Measurements from ENCODE around the gene ARHGAP25. TPM values are rescaled to one million over a fixed set of nuclear protein-coding genes. Genes with fewer than 3 reads are reported as not detected.

ARHGAP25 gene
- total RNA-seq, 4 donors from 2014 or later: 2.2 to 11.6 (median 7.2) TPM

DNA sequence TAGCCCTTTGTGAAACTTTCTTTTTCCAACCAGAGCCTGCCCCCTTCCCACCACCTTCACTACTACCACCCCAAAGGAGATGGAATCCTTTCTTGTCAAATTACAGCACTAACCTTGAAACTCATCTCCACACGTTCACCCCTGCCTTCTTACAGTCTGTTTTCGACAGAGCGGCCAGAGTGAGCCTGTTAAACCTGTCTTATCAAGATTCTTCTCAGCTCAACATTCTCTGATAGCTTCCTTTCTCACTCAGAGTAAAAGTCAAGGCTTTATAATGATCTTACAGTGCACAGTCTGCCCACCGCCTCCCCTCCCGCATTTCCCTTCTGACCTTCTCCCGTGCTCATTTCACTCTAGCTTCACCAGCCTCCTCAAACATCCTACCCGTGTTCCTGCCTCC is 56.0 kb downstream of the ARHGAP25 start:
- no peaks in the 10 kb centered on the region for H3K9me3 ChIP-seq
- H3K4me1 ChIP-seq: no peaks in the 10 kb centered on the region
- no peak for TF ChIP-seq EP300 (IDR thresholded peaks at IDR 0.05; ENCODE audit: low read depth)
- TF ChIP-seq, protein P1, sequence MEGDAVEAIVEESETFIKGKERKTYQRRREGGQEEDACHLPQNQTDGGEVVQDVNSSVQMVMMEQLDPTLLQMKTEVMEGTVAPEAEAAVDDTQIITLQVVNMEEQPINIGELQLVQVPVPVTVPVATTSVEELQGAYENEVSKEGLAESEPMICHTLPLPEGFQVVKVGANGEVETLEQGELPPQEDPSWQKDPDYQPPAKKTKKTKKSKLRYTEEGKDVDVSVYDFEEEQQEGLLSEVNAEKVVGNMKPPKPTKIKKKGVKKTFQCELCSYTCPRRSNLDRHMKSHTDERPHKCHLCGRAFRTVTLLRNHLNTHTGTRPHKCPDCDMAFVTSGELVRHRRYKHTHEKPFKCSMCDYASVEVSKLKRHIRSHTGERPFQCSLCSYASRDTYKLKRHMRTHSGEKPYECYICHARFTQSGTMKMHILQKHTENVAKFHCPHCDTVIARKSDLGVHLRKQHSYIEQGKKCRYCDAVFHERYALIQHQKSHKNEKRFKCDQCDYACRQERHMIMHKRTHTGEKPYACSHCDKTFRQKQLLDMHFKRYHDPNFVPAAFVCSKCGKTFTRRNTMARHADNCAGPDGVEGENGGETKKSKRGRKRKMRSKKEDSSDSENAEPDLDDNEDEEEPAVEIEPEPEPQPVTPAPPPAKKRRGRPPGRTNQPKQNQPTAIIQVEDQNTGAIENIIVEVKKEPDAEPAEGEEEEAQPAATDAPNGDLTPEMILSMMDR (IDR thresholded peaks at IDR 0.05): no peak
- no peak for DNase-seq
- no peak overlapping the region for H3K27ac ChIP-seq
- H3K4me3 ChIP-seq: no peak overlapping the region
- no peaks in the 10 kb centered on the region for H3K27me3 ChIP-seq
- intact Hi-C loops (cut with DNase I; ENCODE audit: low total_unique reads): loop anchor here (5.0 kb wide), 1 partner anchor 1862 kb away; no protein-coding TSS in a partner anchor
- WGBS, 2 donors (ENCODE audit: low coverage in 1 of 2): 75 to 84% methylated on average over 7 of the region's 7 CpGs
- in situ Hi-C loops (cut with MboI; ENCODE audit: low pct_ligation_motif_present in 1 of 4, low pct_unique_long_range_greater_than_20kb in 1 of 4, low sequenced_read_pairs in 3 of 4): no loop called here
- no peaks in the 10 kb centered on the region for H3K36me3 ChIP-seq

DNA sequence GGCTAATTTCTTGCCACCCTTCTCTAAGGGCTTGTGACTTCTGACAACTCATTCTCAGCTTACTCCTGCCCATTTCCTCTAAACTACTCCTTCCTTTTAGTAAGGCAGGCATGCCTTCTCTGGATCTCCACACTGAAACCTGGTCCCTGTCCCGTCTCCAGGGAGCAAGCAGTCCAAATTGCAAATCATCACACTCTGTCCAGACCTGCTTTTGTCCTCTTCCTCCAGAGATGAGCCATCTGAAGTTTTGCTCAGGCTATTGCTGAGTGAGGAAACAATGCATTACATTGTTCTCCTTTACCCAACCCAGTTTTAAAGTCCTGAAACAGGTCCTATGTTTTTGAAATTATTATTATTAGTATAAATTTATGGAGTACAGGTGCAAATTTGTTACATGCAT is 57.3 kb downstream of the ARHGAP25 start:
- intact Hi-C loops (cut with DNase I; ENCODE audit: low total_unique reads) (loop anchor here (5.0 kb wide), 1 partner anchor 1860 kb away; no protein-coding TSS in a partner anchor), in situ Hi-C loops (cut with MboI; ENCODE audit: low pct_ligation_motif_present in 1 of 4, low pct_unique_long_range_greater_than_20kb in 1 of 4, low sequenced_read_pairs in 3 of 4) (no loop called here)
- H3K27ac ChIP-seq: no peak overlapping the region
- DNase-seq: no peak
- no peaks in the 10 kb centered on the region for H3K9me3 ChIP-seq
- H3K36me3 ChIP-seq: no peaks in the 10 kb centered on the region
- no peak overlapping the region for H3K4me3 ChIP-seq
- TF ChIP-seq, protein P1 (IDR thresholded peaks at IDR 0.05): no peak
- TF ChIP-seq POLR2A (IDR thresholded peaks at IDR 0.05): no peak
- TF ChIP-seq POLR2AphosphoS5 (IDR thresholded peaks at IDR 0.05): no peak
- no peak for TF ChIP-seq EP300 (IDR thresholded peaks at IDR 0.05; ENCODE audit: low read depth)
- peaks cover 0 to 7% (median 0%) of the 10 kb centered on the region in 4 donors for H3K4me1 ChIP-seq
- 43 to 63% methylated on average over 1 of the region's 1 CpG for WGBS, 2 donors (ENCODE audit: low coverage in 1 of 2)
- no peaks in the 10 kb centered on the region for H3K27me3 ChIP-seq

DNA sequence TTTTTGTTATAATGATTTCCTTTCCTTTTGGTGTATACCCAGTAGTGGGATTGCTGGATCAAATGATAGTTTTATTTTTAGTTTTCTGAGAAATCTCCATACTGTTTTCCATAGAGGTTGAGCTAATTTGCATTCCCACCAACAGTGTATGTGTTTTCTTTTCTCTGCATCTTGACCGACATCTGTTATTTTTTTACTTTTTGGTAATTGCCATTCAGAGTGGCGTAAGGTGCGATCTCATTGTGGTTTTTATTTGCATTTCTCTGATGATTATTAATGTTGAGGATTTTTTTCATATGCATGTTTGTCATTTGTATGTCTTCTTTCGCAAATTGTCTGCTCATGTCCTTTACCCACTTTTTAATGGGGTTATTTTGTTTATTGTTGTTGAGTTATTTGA is 58.1 kb downstream of the ARHGAP25 start:
- no peak for DNase-seq
- Histone ChIP-seq H3K9me3 (no peaks in the 10 kb centered on the region), H3K27ac (no peak overlapping the region), H3K4me1 (peaks cover 0 to 7% (median 0%) of the 10 kb centered on the region in 4 donors), H3K36me3 (no peaks in the 10 kb centered on the region), H3K4me3 (no peak overlapping the region), H3K27me3 (no peaks in the 10 kb centered on the region)
- intact Hi-C loops (cut with DNase I; ENCODE audit: low total_unique reads) (loop anchor here (5.0 kb wide), 1 partner anchor 1860 kb away; no protein-coding TSS in a partner anchor), in situ Hi-C loops (cut with MboI; ENCODE audit: low pct_ligation_motif_present in 1 of 4, low pct_unique_long_range_greater_than_20kb in 1 of 4, low sequenced_read_pairs in 3 of 4) (no loop called here)
- WGBS, 2 donors (ENCODE audit: low coverage in 1 of 2): 92 to 100% methylated on average over 3 to 4 of the region's 4 CpGs
- TF ChIP-seq EP300 (IDR thresholded peaks at IDR 0.05; ENCODE audit: low read depth) (no peak), POLR2AphosphoS5 (IDR thresholded peaks at IDR 0.05) (no peak), POLR2A (IDR thresholded peaks at IDR 0.05) (no peak)
- TF ChIP-seq, protein P1 (IDR thresholded peaks at IDR 0.05): no peak

DNA sequence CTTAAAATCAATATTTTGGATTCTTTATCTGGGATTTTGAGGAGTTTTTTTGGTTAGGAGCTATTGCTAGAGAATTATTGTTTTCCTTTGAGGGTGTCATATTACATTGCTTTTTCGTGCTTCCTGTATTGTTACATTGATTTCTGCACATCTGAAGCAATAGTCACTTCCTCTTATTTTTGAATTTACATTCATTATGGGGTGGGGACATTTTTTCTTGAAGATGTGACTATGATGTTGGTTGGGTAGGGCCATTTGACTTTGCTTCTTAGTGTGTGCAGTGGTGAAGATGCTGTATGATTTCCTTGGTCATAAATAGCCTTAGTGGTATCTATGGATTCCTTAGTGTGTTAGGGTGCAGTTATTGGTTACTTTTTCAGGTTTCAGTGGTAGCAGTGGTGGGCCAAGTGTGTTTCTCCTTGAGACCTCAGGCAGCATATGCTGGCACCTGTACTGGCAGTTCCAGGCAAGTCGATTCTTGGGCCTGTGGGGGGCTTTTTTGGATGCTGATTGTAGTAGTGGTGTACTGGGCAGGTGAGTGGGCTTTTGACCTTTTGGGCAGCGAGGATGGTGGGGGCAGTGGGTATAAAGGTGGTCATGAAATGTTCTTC is 61.8 kb downstream of the ARHGAP25 start:
- peak overlapping the region in 1 of 4 donors; percentile 2 for H3K27ac ChIP-seq
- no peak overlapping the region for H3K4me3 ChIP-seq
- no peak for DNase-seq
- TF ChIP-seq POLR2AphosphoS5 (IDR thresholded peaks at IDR 0.05): no peak
- TF ChIP-seq, protein P1 (IDR thresholded peaks at IDR 0.05): no peak
- TF ChIP-seq EP300 (IDR thresholded peaks at IDR 0.05; ENCODE audit: low read depth): no peak
- no peak for TF ChIP-seq POLR2A (IDR thresholded peaks at IDR 0.05)
- in situ Hi-C loops (cut with MboI; ENCODE audit: low pct_ligation_motif_present in 1 of 4, low pct_unique_long_range_greater_than_20kb in 1 of 4, low sequenced_read_pairs in 3 of 4) (no loop called here), intact Hi-C loops (cut with DNase I; ENCODE audit: low total_unique reads) (no loop called here)
- H3K27me3 ChIP-seq: no peaks in the 10 kb centered on the region
- no peaks in the 10 kb centered on the region for H3K36me3 ChIP-seq
- 76 to 77% methylated on average over 2 to 3 of the region's 3 CpGs for WGBS, 2 donors (ENCODE audit: low coverage in 1 of 2)
- H3K9me3 ChIP-seq: no peaks in the 10 kb centered on the region
- peaks cover 0 to 7% (median 0%) of the 10 kb centered on the region in 4 donors for H3K4me1 ChIP-seq
